Activated CD4-positive, alpha-beta T cell treated with anti-CD3 and anti-CD28 coated beads, Interleukin-2, amount 10 ng/mL, durations not matched to agents 24 days and 14 days (primary cell): ENCODE results near the gene ARMC9. TPM values are rescaled to one million over a fixed set of nuclear protein-coding genes. Genes with fewer than 3 reads are reported as not detected.
"Not testable (repeated sequence)": the region's sequence is repeated elsewhere in the genome, so short reads cannot be mapped to it uniquely, and the experiment has no call there.

ENCODE experiments used
- DNase-seq: peaks from one replicate; pipeline ENCODE4 v3.0.0; 2022
- H3K27ac Mint-ChIP-seq: one replicate; pipeline ENCODE4 v1.8.0; 2022; ENCODE audit warnings: mild to moderate bottlenecking, mixed read lengths
- H3K27me3 Mint-ChIP-seq: one replicate; pipeline ENCODE4 v1.8.0; 2022; ENCODE audit warnings: mixed read lengths
- H3K36me3 Mint-ChIP-seq: one replicate; pipeline ENCODE4 v1.8.0; 2022; ENCODE audit warnings: low read depth, mild to moderate bottlenecking, mixed read lengths
- H3K4me1 Mint-ChIP-seq: one replicate; pipeline ENCODE4 v1.8.0; 2021; ENCODE audit warnings: mixed read lengths
- H3K4me3 Mint-ChIP-seq: one replicate; pipeline ENCODE4 v1.8.0; 2022; ENCODE audit warnings: mild to moderate bottlenecking, moderate library complexity, mixed read lengths
- H3K9me3 Mint-ChIP-seq: one replicate; pipeline ENCODE4 v1.8.0; 2021; ENCODE audit warnings: mixed read lengths
- intact Hi-C: fragments of 100-400 bp; cut with micrococcal nuclease; formaldehyde crosslinking; loops from one replicate; pipeline ENCODE4 v1.15.1; 2023
- total RNA-seq: library from RNA; stranded (reverse); gene quantifications from 2 replicates; pipeline ENCODE4 v1.2.3, GENCODE V29; 2022

ARMC9 gene
- total RNA-seq, 1 donor from 2014 or later = 5.9 TPM

- Mint-ChIP-seq H3K4me1 (no peaks in the 10 kb centered on the region), H3K36me3 (no peaks in the 10 kb centered on the region), H3K4me3 (no peak overlapping the region), H3K27me3 (peaks cover 8% of the 10 kb centered on the region), H3K27ac (no peak overlapping the region), H3K9me3 (no peaks in the 10 kb centered on the region)
- no peak for DNase-seq
- intact Hi-C loops = no loop called here
Measured at GRCh38 chr2:231250146-231250545, 51.7 kb downstream of the ARMC9 start.

- Mint-ChIP-seq H3K4me3 (no peak overlapping the region), H3K36me3 (no peaks in the 10 kb centered on the region), H3K4me1 (no peaks in the 10 kb centered on the region), H3K27me3 (peaks cover 8% of the 10 kb centered on the region), H3K9me3 (no peaks in the 10 kb centered on the region), H3K27ac (no peak overlapping the region)
- DNase-seq = no peak
- intact Hi-C loops = no loop called here
Measured at GRCh38 chr2:231250698-231251097, 52.3 kb downstream of the ARMC9 start.

GRCh38 chr2:231253292-231253691, 54.9 kb downstream of the ARMC9 start:
- H3K4me1 Mint-ChIP-seq, intact Hi-C loops, H3K36me3 Mint-ChIP-seq, H3K4me3 Mint-ChIP-seq, H3K9me3 Mint-ChIP-seq, DNase-seq, H3K27ac Mint-ChIP-seq: not testable (repeated sequence)
- peaks cover 15% of the 10 kb centered on the region for H3K27me3 Mint-ChIP-seq

GRCh38 chr2:231256494-231256893, 58.1 kb downstream of the ARMC9 start:
- no peaks in the 10 kb centered on the region for H3K36me3 Mint-ChIP-seq
- no peak overlapping the region for H3K4me3 Mint-ChIP-seq
- peaks cover 10% of the 10 kb centered on the region for H3K4me1 Mint-ChIP-seq
- intact Hi-C loops = no loop called here
- no peaks in the 10 kb centered on the region for H3K9me3 Mint-ChIP-seq
- no peak overlapping the region for H3K27ac Mint-ChIP-seq
- DNase-seq = no peak
- H3K27me3 Mint-ChIP-seq = peaks cover 23% of the 10 kb centered on the region

- Mint-ChIP-seq H3K4me3 (no peak overlapping the region), H3K27me3 (peaks cover 23% of the 10 kb centered on the region), H3K4me1 (peaks cover 10% of the 10 kb centered on the region), H3K9me3 (no peaks in the 10 kb centered on the region), H3K27ac (no peak overlapping the region), H3K36me3 (no peaks in the 10 kb centered on the region)
- intact Hi-C loops = no loop called here
- no peak for DNase-seq
Measured at GRCh38 chr2:231257763-231258162, 59.3 kb downstream of the ARMC9 start.

- H3K36me3 Mint-ChIP-seq = no peaks in the 10 kb centered on the region
- H3K4me1 Mint-ChIP-seq = peaks cover 10% of the 10 kb centered on the region
- no peak overlapping the region for H3K4me3 Mint-ChIP-seq
- intact Hi-C loops = no loop called here
- peaks cover 25% of the 10 kb centered on the region for H3K27me3 Mint-ChIP-seq
- H3K9me3 Mint-ChIP-seq = no peaks in the 10 kb centered on the region
- no peak for DNase-seq
- H3K27ac Mint-ChIP-seq = no peak overlapping the region
Measured at GRCh38 chr2:231258701-231259100, 60.3 kb downstream of the ARMC9 start.

GRCh38 chr2:231259104-231259503, 60.7 kb downstream of the ARMC9 start:
- Mint-ChIP-seq H3K9me3 (no peaks in the 10 kb centered on the region), H3K4me1 (peaks cover 10% of the 10 kb centered on the region), H3K36me3 (no peaks in the 10 kb centered on the region), H3K27me3 (peaks cover 22% of the 10 kb centered on the region), H3K27ac (no peak overlapping the region), H3K4me3 (no peak overlapping the region)
- peak; percentile 67 for DNase-seq
- intact Hi-C loops = no loop called here

- intact Hi-C loops = no loop called here
- DNase-seq = no peak
- no peaks in the 10 kb centered on the region for H3K9me3 Mint-ChIP-seq
- peaks cover 17% of the 10 kb centered on the region for H3K27me3 Mint-ChIP-seq
- H3K36me3 Mint-ChIP-seq = no peaks in the 10 kb centered on the region
- peaks cover 10% of the 10 kb centered on the region for H3K4me1 Mint-ChIP-seq
- no peak overlapping the region for H3K4me3 Mint-ChIP-seq
- no peak overlapping the region for H3K27ac Mint-ChIP-seq
Measured at GRCh38 chr2:231260442-231261208, 62.2 kb downstream of the ARMC9 start.

- intact Hi-C loops = no loop called here
- H3K4me3 Mint-ChIP-seq = no peak overlapping the region
- H3K9me3 Mint-ChIP-seq = no peaks in the 10 kb centered on the region
- no peak overlapping the region for H3K27ac Mint-ChIP-seq
- DNase-seq = no peak
- peaks cover 10% of the 10 kb centered on the region for H3K27me3 Mint-ChIP-seq
- no peaks in the 10 kb centered on the region for H3K36me3 Mint-ChIP-seq
- H3K4me1 Mint-ChIP-seq = peaks cover 10% of the 10 kb centered on the region
Measured at GRCh38 chr2:231263118-231263831, 64.8 kb downstream of the ARMC9 start.

- Mint-ChIP-seq H3K4me1 (no peaks in the 10 kb centered on the region), H3K4me3 (no peak overlapping the region), H3K27ac (no peak overlapping the region), H3K27me3 (peaks cover 6% of the 10 kb centered on the region), H3K9me3 (no peaks in the 10 kb centered on the region), H3K36me3 (no peaks in the 10 kb centered on the region)
- DNase-seq = no peak
- intact Hi-C loops = no loop called here
Measured at GRCh38 chr2:231270221-231271114, 72.0 kb downstream of the ARMC9 start.

- no peaks in the 10 kb centered on the region for H3K36me3 Mint-ChIP-seq
- DNase-seq = no peak
- peaks cover 9% of the 10 kb centered on the region for H3K27me3 Mint-ChIP-seq
- H3K9me3 Mint-ChIP-seq = no peaks in the 10 kb centered on the region
- H3K4me3 Mint-ChIP-seq = no peak overlapping the region
- no peak overlapping the region for H3K27ac Mint-ChIP-seq
- intact Hi-C loops = no loop called here
- H3K4me1 Mint-ChIP-seq = no peaks in the 10 kb centered on the region
Measured at GRCh38 chr2:231272991-231273390, 74.6 kb downstream of the ARMC9 start.

- Mint-ChIP-seq H3K36me3 (no peaks in the 10 kb centered on the region), H3K27ac (no peak overlapping the region), H3K27me3 (peaks cover 12% of the 10 kb centered on the region), H3K4me1 (no peaks in the 10 kb centered on the region), H3K9me3 (no peaks in the 10 kb centered on the region), H3K4me3 (no peak overlapping the region)
- intact Hi-C loops = no loop called here
- no peak for DNase-seq
Measured at GRCh38 chr2:231276987-231277386, 78.6 kb downstream of the ARMC9 start.

- intact Hi-C loops = no loop called here
Measured at GRCh38 chr2:231277962-231278361, 79.5 kb downstream of the ARMC9 start.

GRCh38 chr2:231278868-231279267, 80.4 kb downstream of the ARMC9 start:
- Mint-ChIP-seq H3K27me3 (peaks cover 16% of the 10 kb centered on the region), H3K9me3 (no peaks in the 10 kb centered on the region), H3K27ac (no peak overlapping the region), H3K36me3 (no peaks in the 10 kb centered on the region), H3K4me3 (no peak overlapping the region), H3K4me1 (no peaks in the 10 kb centered on the region)
- no peak for DNase-seq
- intact Hi-C loops = no loop called here

More at GRCh38 chr2:231277962-231278361, 79.5 kb downstream of the ARMC9 start:
- Mint-ChIP-seq H3K9me3 (no peaks in the 10 kb centered on the region), H3K27me3 (peaks cover 16% of the 10 kb centered on the region), H3K36me3 (no peaks in the 10 kb centered on the region), H3K4me1 (no peaks in the 10 kb centered on the region), H3K4me3 (no peak overlapping the region), H3K27ac (no peak overlapping the region)
- DNase-seq = no peak
